ENCODE measurements around the gene LIMA1.
"Not testable (repeated sequence)": the region's sequence is repeated elsewhere in the genome, so short reads cannot be mapped to it uniquely, and the experiment has no call there.

The LIMA1 gene
- total RNA-seq, result 26.5 to 44.4 reads per million in 2 donors

- DNase-seq, result peak; percentile 82 to 94 (median 89)
Observed at GRCh38 chr12:50283229-50283923, at the start of gene LIMA1. TSS of gene LIMA1 (minus strand) at chr12:50283520. CDS start at chr12:50248751, 34,769 bp downstream.

- no peak for DNase-seq
Observed at GRCh38 chr12:50331745-50332144, 48.4 kb upstream of the LIMA1 start.

GRCh38 chr12:50328664-50329063, 45.3 kb upstream of the LIMA1 start:
- DNase-seq, result not testable (repeated sequence)

GRCh38 chr12:50326590-50327284, 43.4 kb upstream of the LIMA1 start:
- DNase-seq, result no peak

GRCh38 chr12:50325890-50326391, 42.6 kb upstream of the LIMA1 start:
- DNase-seq, result no peak

GRCh38 chr12:50324770-50325169, 41.5 kb upstream of the LIMA1 start:
- not testable (repeated sequence) for DNase-seq

- not testable (repeated sequence) for DNase-seq
Observed at GRCh38 chr12:50324077-50324476, 40.8 kb upstream of the LIMA1 start.

- no peak for DNase-seq
Observed at GRCh38 chr12:50322206-50322605, 38.9 kb upstream of the LIMA1 start.

GRCh38 chr12:50317203-50317602, 33.9 kb upstream of the LIMA1 start:
- DNase-seq, result no peak

- no peak for DNase-seq
Observed at GRCh38 chr12:50315803-50316202, 32.5 kb upstream of the LIMA1 start.

GRCh38 chr12:50314636-50315312, 31.5 kb upstream of the LIMA1 start:
- peak in 1 of 5 experiments; percentile 17 for DNase-seq

GRCh38 chr12:50313971-50314370, 30.7 kb upstream of the LIMA1 start:
- DNase-seq, result not testable (repeated sequence)

- no peak for DNase-seq
Observed at GRCh38 chr12:50313256-50313931, 30.1 kb upstream of the LIMA1 start.

- not testable (repeated sequence) for DNase-seq
Observed at GRCh38 chr12:50311858-50312609, 28.7 kb upstream of the LIMA1 start.

GRCh38 chr12:50309950-50310349, 26.6 kb upstream of the LIMA1 start:
- DNase-seq, result no peak

GRCh38 chr12:50302686-50303085, 19.4 kb upstream of the LIMA1 start:
- no peak for DNase-seq

GRCh38 chr12:50297996-50298395, 14.7 kb upstream of the LIMA1 start:
- no peak for DNase-seq

- DNase-seq, result no peak
Observed at GRCh38 chr12:50297027-50297426, 13.7 kb upstream of the LIMA1 start.

- DNase-seq, result no peak
Observed at GRCh38 chr12:50296554-50296953, 13.2 kb upstream of the LIMA1 start.

GRCh38 chr12:50291377-50291776, 8.1 kb upstream of the LIMA1 start:
- no peak for DNase-seq

GRCh38 chr12:50290692-50291091, 7.4 kb upstream of the LIMA1 start:
- not testable (repeated sequence) for DNase-seq

GRCh38 chr12:50287271-50287670, 4.0 kb upstream of the LIMA1 start:
- no peak for DNase-seq

Data from T-helper 2 cell (primary cell).